GM12874 (cell line): Measurements from ENCODE around the gene FHDC1.

Experiments used
- TF ChIP-seq, protein P1 (sequence below): IDR thresholded peaks from 2 replicates; pipeline ENCODE4 v1.5.1; 2011; ENCODE audit warnings: low read depth, mild to moderate bottlenecking, control low read depth, low read length, moderate library complexity; ENCODE audit not compliant: insufficient read depth

FHDC1 gene

DNA sequence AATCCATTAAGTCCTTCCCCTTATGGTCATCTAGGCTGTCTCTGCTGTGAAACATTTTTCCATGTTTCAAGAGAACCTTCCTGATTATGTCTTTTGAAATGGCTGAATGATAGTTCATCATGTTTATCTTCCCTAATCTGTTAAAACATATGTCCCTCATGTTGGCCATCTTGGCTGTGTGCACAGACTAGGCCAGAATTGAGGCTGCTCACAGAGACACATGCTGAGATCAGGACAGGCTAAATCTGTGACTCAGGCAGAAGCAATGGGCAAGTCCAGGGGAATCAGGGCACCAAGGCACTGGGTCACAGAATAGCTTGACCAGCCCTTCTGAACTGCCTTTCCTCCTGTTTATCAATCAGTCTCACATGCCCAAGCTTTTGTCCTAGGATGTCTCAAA, 78.3 kb downstream of the FHDC1 start:
- TF ChIP-seq, protein P1, sequence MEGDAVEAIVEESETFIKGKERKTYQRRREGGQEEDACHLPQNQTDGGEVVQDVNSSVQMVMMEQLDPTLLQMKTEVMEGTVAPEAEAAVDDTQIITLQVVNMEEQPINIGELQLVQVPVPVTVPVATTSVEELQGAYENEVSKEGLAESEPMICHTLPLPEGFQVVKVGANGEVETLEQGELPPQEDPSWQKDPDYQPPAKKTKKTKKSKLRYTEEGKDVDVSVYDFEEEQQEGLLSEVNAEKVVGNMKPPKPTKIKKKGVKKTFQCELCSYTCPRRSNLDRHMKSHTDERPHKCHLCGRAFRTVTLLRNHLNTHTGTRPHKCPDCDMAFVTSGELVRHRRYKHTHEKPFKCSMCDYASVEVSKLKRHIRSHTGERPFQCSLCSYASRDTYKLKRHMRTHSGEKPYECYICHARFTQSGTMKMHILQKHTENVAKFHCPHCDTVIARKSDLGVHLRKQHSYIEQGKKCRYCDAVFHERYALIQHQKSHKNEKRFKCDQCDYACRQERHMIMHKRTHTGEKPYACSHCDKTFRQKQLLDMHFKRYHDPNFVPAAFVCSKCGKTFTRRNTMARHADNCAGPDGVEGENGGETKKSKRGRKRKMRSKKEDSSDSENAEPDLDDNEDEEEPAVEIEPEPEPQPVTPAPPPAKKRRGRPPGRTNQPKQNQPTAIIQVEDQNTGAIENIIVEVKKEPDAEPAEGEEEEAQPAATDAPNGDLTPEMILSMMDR, result no peak

DNA sequence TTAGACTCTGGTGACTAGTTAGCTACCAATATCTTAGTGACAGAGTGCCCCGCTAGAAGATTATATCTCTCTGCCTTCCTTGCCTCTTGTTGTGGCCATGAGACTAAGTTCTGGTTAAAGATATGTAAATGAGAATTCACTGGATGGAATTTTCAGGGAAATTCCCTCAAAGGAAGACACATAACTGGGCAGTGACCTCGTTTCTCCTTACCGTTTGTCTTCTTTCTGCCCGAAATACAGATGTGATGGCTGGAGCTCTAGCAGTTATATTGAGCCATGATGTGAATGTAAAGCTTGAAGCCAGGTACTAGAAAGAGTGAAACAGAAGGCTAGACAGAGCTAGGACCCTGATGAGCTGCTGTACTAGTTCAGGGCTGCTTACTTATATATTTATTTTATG, 80.5 kb downstream of the FHDC1 start:
- TF ChIP-seq, protein P1, result no peak

DNA sequence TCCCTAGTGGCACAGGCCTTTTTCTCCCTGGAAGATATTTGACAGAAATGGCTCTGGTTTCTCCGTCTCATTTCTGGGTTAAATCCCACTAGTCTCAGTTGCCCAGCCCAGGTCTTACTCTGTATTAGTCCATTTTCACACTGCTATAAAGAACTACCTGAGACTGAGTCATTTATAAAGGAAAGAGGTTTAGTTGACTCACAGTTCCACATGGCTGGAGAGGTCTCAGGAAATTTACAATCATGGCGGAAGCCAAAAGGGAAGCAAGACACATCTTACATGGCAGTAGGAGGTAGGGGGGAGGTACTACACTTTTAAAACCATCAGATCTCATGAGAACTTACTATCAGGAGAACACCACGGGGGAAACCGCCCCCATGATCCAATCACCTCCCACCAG, 81.9 kb downstream of the FHDC1 start:
- TF ChIP-seq, protein P1, result no peak

DNA sequence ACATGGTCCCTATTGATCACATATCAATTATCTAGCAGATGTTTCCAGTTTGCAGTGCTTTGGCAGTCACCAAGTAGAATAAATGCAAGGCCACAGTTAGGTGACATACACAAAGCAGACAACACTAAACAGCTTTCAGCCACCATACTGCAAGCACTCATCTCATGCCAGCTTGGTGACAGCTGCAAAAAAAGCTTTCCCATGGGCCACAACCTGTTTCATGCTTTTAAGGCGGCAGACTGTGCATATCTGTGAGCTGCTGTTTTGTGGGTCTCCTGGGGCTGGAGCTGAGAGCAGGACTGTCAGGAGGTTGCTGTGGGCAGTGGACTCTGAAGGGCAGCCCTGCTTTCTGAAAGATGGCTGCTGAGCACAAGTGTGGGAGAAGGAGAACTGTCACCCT, 82.6 kb downstream of the FHDC1 start:
- TF ChIP-seq, protein P1, result no peak

DNA sequence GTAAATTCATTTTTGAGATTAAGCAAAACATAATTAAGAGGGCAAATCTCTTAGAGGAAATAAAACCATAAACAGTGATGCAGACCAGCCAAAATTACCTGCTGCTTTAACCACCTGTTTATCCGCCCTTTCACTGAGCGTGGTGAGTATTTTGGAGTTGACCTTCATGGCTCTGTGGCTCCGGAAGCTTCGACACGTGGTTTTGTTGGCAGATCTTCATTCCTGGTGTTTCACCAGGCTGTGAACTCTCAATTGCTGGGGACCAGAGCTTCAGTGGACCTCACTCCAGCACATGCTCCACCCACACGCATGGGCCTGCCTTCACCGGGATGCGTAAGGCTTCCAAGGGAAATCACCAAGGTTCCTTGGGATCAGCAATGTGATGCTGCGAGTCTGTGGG, 83.8 kb downstream of the FHDC1 start:
- TF ChIP-seq, protein P1, result no peak

DNA sequence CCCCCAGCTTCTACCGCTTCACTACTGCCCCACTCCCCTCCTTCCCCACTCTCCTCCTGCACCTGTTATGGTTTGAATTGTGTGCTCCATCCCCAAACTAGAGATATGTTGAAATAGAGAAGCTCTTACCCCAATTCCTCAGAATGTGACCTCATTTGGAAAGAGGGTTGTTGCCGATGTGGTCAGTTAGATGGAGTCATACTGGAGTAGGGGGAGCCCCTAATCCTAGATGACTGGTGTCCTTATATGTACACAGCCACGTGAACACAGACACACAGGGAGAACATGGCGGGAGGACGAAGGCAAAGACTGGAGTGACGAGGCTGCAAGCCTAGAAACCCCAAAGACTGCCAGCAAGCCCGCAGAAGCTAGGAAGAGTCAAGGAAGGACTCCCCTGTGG, 84.3 kb downstream of the FHDC1 start:
- TF ChIP-seq, protein P1, result no peak

DNA sequence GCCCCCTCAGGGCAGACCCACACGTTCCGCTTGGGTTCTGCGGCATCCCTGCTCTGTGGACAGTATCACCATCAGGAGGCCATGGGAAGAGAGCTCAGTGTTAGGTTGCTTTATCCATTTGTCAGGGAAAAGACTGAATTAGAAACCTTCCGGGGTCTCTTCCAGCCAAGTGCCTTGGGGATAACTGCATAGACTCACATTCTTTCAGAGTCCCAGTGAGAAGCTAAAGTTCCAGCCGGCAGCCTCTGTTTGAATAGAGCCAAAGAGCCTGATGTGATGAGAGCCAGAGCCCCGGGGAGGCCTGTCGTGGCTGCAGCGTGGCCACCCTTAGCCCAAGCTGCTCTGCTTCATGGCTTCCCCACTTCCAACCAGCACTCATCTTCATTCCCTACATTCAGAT, 85.2 kb downstream of the FHDC1 start:
- TF ChIP-seq, protein P1, result no peak

DNA sequence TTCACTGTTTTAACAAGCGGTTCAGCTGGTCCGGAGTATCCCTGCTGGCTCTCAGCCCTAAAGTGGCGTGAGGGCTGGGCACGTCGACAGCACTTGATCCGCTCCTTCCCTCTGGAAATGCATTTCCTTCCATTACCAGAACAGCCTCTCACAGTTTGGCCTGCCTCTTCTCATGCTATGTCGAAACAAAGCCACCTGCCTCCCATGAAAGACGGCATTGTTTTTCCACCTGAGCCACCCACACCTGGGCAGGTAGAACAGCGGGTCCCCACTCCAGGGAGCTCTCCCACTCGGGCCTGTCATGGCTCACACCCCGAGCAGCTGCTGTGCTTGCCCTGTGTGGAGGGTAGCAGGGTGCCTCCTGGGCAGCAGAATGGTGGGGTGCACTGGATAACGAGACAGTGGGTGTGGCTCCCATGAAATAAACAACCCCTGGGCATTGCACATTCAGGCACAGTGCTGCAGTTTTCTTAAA, 86.2 kb downstream of the FHDC1 start:
- TF ChIP-seq, protein P1, result no peak
